Tibial nerve (tissue), 4 donors: ENCODE results near the gene MPPED1.

Experiments used
- EP300 ChIP-seq, 2 donors: sonication (generic); formaldehyde crosslinking; IDR thresholded peaks; one replicate each; pipeline ENCODE4 v1.6.1; 2017; ENCODE audit warnings: antibody characterized with exemption in 2 of 2, mild to moderate bottlenecking in 1 of 2
- POLR2A ChIP-seq, 2 donors: fragments of 450-650 bp; IDR thresholded peaks; one replicate each; pipeline ENCODE4 v1.6.1; 2017; ENCODE audit warnings: antibody characterized with exemption in 2 of 2, mild to moderate bottlenecking in 2 of 2, moderate library complexity in 2 of 2
- TF ChIP-seq, protein P1 (sequence below), 5 experiments: fragments of 200-600 bp in 3 of 5; fragments of 450-650 bp in 2 of 5; sonication (generic) in 3 of 5; IDR thresholded peaks; one replicate each; pipeline ENCODE4 v1.5.1; 2016 to 2019; ENCODE audit warnings: antibody characterized with exemption in 5 of 5, mild to moderate bottlenecking in 3 of 5, moderate library complexity in 2 of 5

DNA sequence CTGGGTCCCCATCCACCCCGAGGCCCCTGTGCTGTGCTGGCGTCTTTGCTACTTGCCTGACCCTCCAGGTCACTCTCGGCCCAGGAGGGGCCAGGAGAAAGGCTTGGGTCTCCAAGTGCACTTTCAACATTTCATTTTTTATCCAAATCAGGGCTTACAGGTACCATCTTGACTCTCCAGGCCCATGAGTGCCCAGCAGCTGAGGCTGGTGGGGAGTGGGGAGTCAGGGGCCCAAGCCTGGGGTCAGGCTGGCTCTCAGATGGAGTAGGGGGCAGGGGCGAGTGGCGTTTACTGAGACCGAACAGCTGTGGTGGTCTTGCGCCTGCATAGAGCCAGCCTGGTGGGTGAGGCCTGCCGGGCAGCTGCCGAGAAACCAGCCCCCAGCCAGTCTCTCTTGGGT is 61.6 kb downstream of the MPPED1 start:
- TF ChIP-seq, protein P1, sequence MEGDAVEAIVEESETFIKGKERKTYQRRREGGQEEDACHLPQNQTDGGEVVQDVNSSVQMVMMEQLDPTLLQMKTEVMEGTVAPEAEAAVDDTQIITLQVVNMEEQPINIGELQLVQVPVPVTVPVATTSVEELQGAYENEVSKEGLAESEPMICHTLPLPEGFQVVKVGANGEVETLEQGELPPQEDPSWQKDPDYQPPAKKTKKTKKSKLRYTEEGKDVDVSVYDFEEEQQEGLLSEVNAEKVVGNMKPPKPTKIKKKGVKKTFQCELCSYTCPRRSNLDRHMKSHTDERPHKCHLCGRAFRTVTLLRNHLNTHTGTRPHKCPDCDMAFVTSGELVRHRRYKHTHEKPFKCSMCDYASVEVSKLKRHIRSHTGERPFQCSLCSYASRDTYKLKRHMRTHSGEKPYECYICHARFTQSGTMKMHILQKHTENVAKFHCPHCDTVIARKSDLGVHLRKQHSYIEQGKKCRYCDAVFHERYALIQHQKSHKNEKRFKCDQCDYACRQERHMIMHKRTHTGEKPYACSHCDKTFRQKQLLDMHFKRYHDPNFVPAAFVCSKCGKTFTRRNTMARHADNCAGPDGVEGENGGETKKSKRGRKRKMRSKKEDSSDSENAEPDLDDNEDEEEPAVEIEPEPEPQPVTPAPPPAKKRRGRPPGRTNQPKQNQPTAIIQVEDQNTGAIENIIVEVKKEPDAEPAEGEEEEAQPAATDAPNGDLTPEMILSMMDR (IDR thresholded peaks at IDR 0.05): no peak
- no peak for TF ChIP-seq POLR2A (IDR thresholded peaks at IDR 0.05)
- no peak for TF ChIP-seq EP300 (IDR thresholded peaks at IDR 0.05)
